Measurements from ENCODE around the gene ADARB2. TPM values are rescaled to one million over a fixed set of nuclear protein-coding genes. Genes with fewer than 3 reads are reported as not detected.

ADARB2 gene
- polyA plus RNA-seq, 3 donors, result not detected

DNA sequence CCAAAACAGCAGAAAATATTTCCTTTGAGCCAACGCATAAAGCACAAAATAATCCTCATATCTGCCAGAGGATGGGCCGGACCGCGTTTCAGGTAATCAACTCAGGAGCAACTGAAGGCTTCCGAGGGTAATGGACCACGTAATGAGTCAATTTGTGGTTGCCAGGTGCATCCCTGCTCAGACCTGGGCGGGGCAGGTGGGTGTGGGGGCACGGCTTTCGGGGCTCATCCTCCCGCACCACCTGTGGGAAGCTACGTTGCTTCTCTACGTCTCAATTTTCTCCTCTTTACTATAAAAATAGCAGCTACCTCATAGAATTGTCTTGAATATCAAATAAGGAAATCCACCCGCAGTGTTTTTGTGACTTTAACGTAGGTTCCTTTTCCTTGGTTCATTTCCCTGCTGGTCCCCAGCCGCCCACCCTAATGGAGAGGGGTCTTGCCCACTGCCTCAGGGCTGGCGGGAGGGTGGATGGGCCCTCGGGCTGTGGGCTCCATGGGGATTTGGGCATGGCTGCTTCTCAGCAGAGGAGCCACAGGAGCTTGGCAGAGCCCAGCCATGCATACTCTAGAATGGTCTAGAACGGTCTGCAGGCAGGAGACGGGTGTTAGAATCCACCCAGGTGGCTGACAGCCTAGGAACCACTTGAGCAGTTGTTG, 324.7 kb downstream of the ADARB2 start:
- Histone ChIP-seq H4K20me1 (ENCODE audit: insufficient read depth, low read length) (no peaks in the 10 kb centered on the region), H3K27ac (ENCODE audit: low read depth in 1 of 2, low read length in 2 of 2) (no peak overlapping the region), H2AFZ (ENCODE audit: insufficient read depth, low read depth, low read length, poor library complexity, severe bottlenecking) (no peak overlapping the region), H3K27me3 (ENCODE audit: control insufficient read depth in 2 of 2, insufficient read depth in 2 of 2, low read length in 2 of 2) (no peaks in the 10 kb centered on the region), H3K9me3 (replicated peaks in 1 of 2; ENCODE audit: control insufficient read depth in 1 of 2, insufficient read depth in 1 of 2, low read length in 2 of 2) (peaks cover 0 to 5% of the 10 kb centered on the region in 2 donors), H3K4me3 (replicated peaks in 1 of 3; ENCODE audit: low read depth in 2 of 3, low read length in 3 of 3) (no peak overlapping the region), H3K79me2 (ENCODE audit: insufficient read depth, low read length) (no peaks in the 10 kb centered on the region), H3K36me3 (replicated peaks in 1 of 2; ENCODE audit: control insufficient read depth in 1 of 2, insufficient read depth in 2 of 2, low read length in 2 of 2) (no peaks in the 10 kb centered on the region), H3K4me1 (ENCODE audit: control insufficient read depth in 1 of 2, insufficient read depth in 2 of 2, low read length in 2 of 2) (no peaks in the 10 kb centered on the region), H3K9ac (ENCODE audit: insufficient read depth, low read length, poor library complexity, severe bottlenecking) (no peak overlapping the region), H3K4me2 (replicated peaks; ENCODE audit: extremely low read depth, low read length, poor library complexity, severe bottlenecking) (no peak overlapping the region)
- TF ChIP-seq, protein P1, sequence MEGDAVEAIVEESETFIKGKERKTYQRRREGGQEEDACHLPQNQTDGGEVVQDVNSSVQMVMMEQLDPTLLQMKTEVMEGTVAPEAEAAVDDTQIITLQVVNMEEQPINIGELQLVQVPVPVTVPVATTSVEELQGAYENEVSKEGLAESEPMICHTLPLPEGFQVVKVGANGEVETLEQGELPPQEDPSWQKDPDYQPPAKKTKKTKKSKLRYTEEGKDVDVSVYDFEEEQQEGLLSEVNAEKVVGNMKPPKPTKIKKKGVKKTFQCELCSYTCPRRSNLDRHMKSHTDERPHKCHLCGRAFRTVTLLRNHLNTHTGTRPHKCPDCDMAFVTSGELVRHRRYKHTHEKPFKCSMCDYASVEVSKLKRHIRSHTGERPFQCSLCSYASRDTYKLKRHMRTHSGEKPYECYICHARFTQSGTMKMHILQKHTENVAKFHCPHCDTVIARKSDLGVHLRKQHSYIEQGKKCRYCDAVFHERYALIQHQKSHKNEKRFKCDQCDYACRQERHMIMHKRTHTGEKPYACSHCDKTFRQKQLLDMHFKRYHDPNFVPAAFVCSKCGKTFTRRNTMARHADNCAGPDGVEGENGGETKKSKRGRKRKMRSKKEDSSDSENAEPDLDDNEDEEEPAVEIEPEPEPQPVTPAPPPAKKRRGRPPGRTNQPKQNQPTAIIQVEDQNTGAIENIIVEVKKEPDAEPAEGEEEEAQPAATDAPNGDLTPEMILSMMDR (IDR thresholded peaks at IDR 0.05), result no peak
- H3K4me3 Mint-ChIP-seq, result no peak overlapping the region
- no peak overlapping the region for H3K27ac Mint-ChIP-seq
- intact Hi-C loops (cut with micrococcal nuclease), result no loop called here
- H3K9me3 Mint-ChIP-seq, result peaks cover 4 to 10% (median 6%) of the 10 kb centered on the region in 7 donors
- peaks cover 15 to 17% (median 16%) of the 10 kb centered on the region in 3 donors for H3K27me3 Mint-ChIP-seq (ENCODE audit: low read depth in 3 of 3)
- 82% methylated on average over 13 of the region's 19 CpGs for WGBS (ENCODE audit: insufficient coverage)
- no peak for DNase-seq
- H3K36me3 Mint-ChIP-seq, result no peaks in the 10 kb centered on the region
- no peaks in the 10 kb centered on the region for H3K4me1 Mint-ChIP-seq

DNA sequence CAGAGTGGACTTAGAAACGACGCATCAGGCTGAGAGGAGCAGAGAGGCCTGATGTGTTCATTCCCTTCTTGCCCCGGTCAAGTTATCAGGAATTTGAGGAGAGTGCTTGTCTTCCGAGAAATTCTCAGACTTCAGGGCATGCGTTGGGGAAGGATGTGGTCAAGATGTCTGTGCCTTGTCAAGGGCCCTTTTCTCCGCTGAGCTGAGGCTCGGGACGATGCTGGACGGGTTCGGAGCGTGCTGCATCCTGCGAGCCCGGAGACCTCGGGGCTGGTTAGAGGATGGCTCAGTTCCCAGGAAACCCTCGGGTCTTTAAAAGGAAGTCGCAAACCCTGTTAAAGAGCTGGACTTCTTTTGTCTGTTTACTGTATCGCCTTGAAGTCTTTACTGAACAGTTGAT, 325.4 kb downstream of the ADARB2 start:
- TF ChIP-seq, protein P1 (IDR thresholded peaks at IDR 0.05), result no peak
- H3K4me2 ChIP-seq (replicated peaks; ENCODE audit: extremely low read depth, low read length, poor library complexity, severe bottlenecking), result no peak overlapping the region
- Mint-ChIP-seq H3K4me3 (no peak overlapping the region), H3K27me3 (ENCODE audit: low read depth in 3 of 3) (peaks cover 15 to 18% (median 18%) of the 10 kb centered on the region in 3 donors), H3K36me3 (no peaks in the 10 kb centered on the region), H3K27ac (no peak overlapping the region), H3K9me3 (peaks cover 4 to 10% (median 5%) of the 10 kb centered on the region in 7 donors), H3K4me1 (no peaks in the 10 kb centered on the region)
- H4K20me1 ChIP-seq (ENCODE audit: insufficient read depth, low read length), result no peaks in the 10 kb centered on the region
- H3K4me3 ChIP-seq (replicated peaks in 1 of 3; ENCODE audit: low read depth in 2 of 3, low read length in 3 of 3), result no peak overlapping the region
- intact Hi-C loops (cut with micrococcal nuclease), result no loop called here
- DNase-seq, result no peak
- no peak overlapping the region for H3K27ac ChIP-seq (ENCODE audit: low read depth in 1 of 2, low read length in 2 of 2)
- H2AFZ ChIP-seq (ENCODE audit: insufficient read depth, low read depth, low read length, poor library complexity, severe bottlenecking), result no peak overlapping the region
- no peaks in the 10 kb centered on the region for H3K27me3 ChIP-seq (ENCODE audit: control insufficient read depth in 2 of 2, insufficient read depth in 2 of 2, low read length in 2 of 2)
- no peaks in the 10 kb centered on the region for H3K4me1 ChIP-seq (ENCODE audit: control insufficient read depth in 1 of 2, insufficient read depth in 2 of 2, low read length in 2 of 2)
- no peak overlapping the region for H3K9ac ChIP-seq (ENCODE audit: insufficient read depth, low read length, poor library complexity, severe bottlenecking)
- H3K36me3 ChIP-seq (replicated peaks in 1 of 2; ENCODE audit: control insufficient read depth in 1 of 2, insufficient read depth in 2 of 2, low read length in 2 of 2), result no peaks in the 10 kb centered on the region
- H3K9me3 ChIP-seq (replicated peaks in 1 of 2; ENCODE audit: control insufficient read depth in 1 of 2, insufficient read depth in 1 of 2, low read length in 2 of 2), result peaks cover 0 to 5% of the 10 kb centered on the region in 2 donors
- H3K79me2 ChIP-seq (ENCODE audit: insufficient read depth, low read length), result no peaks in the 10 kb centered on the region
- WGBS (ENCODE audit: insufficient coverage), result 8% methylated on average over 15 of the region's 17 CpGs
